ENCODE measurements around the gene SKI. TPM values are rescaled to one million over a fixed set of nuclear protein-coding genes. Genes with fewer than 3 reads are reported as not detected.

Gene SKI
- total and polyA plus RNA-seq, 2 donors (not counting 1 experiment from before 2014, with no cell fraction given) = 11.6 to 21.8 TPM

DNA sequence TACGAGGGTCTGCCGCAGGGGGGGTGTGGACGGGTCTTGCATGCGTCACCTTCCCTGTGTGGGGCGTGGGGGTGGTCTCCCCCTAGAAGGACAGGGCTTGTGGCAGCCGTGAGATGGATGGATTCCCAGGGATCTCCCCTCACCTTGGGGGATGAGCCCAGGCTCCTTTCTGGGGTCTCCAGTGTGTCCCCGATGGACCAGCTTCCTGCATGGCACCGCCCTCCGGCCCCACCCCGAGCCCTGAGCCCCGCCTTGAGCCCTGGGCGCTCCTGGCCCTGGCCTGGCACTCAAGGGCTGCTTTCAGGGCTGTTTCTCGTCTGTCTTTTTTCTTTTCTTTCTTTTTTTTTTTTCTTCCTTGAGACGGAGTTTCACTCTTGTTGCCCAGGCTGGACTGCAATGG, 59.5 kb downstream of the SKI start:
- Histone ChIP-seq H3K36me3 (ENCODE audit: control insufficient read depth, insufficient read depth, low read length) (no peaks in the 10 kb centered on the region), H4K20me1 (ENCODE audit: control insufficient read depth, extremely low read depth, insufficient read depth, low read length) (no peaks in the 10 kb centered on the region), H3K27ac (ENCODE audit: insufficient read depth, low read length) (no peak overlapping the region), H2AFZ (ENCODE audit: low read length) (no peak overlapping the region), H3K4me1 (ENCODE audit: control insufficient read depth, extremely low read depth, insufficient read depth, low read length) (peaks cover 29% of the 10 kb centered on the region), H3K4me2 (ENCODE audit: extremely low read depth, insufficient read depth, low read length) (no peak overlapping the region), H3K79me2 (ENCODE audit: control insufficient read depth, insufficient read depth, low read length) (peaks cover 78% of the 10 kb centered on the region), H3K9me3 (ENCODE audit: control insufficient read depth, insufficient read depth, low read depth, low read length) (no peaks in the 10 kb centered on the region), H3K27me3 (ENCODE audit: control insufficient read depth, insufficient read depth, low read length) (no peaks in the 10 kb centered on the region), H3K9ac (ENCODE audit: insufficient read depth, low read length) (no peak overlapping the region), H3K4me3 (replicated peaks in 1 of 4; ENCODE audit: control extremely low read depth in 1 of 4, insufficient read depth in 1 of 4, low read depth in 3 of 4, low read length in 4 of 4) (no peak overlapping the region)
- no peak for DNase-seq (ENCODE audit: low read depth in 2 of 2)
- TF ChIP-seq CTCF (conservative IDR thresholded peaks at IDR 0.05 in 1 of 2, IDR thresholded peaks at IDR 0.05 in 1 of 2; ENCODE audit: low read depth in 1 of 2, low read length in 2 of 2) (no peak), EZH2 (IDR thresholded peaks at IDR 0.05; ENCODE audit: low read length, missing control alignments) (no peak)

DNA sequence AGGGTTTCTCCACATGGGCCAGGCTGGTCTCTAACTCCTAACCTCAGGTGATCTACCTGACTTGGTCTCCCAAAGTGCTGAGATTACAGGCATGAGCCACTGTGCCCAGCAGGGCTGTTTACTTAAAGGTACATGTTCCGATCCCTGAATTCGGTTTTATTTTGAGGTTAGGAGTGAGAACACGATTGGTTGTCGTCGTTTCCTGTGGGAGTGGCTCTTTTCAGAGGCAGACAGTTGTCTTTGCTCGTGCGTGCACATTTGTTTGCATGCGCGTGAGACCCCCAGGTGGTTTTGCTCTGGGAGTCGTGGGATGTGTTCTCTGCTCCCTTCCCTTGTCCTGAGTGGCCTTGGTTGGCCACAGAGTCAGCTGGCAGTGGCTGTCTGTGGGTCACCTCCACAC, 60.2 kb downstream of the SKI start:
- Histone ChIP-seq H3K27ac (ENCODE audit: insufficient read depth, low read length) (no peak overlapping the region), H3K4me1 (ENCODE audit: control insufficient read depth, extremely low read depth, insufficient read depth, low read length) (peaks cover 34% of the 10 kb centered on the region), H3K36me3 (ENCODE audit: control insufficient read depth, insufficient read depth, low read length) (no peaks in the 10 kb centered on the region), H3K27me3 (ENCODE audit: control insufficient read depth, insufficient read depth, low read length) (no peaks in the 10 kb centered on the region), H3K79me2 (ENCODE audit: control insufficient read depth, insufficient read depth, low read length) (peaks cover 78% of the 10 kb centered on the region), H2AFZ (ENCODE audit: low read length) (no peak overlapping the region), H4K20me1 (ENCODE audit: control insufficient read depth, extremely low read depth, insufficient read depth, low read length) (no peaks in the 10 kb centered on the region), H3K4me2 (ENCODE audit: extremely low read depth, insufficient read depth, low read length) (no peak overlapping the region), H3K9me3 (ENCODE audit: control insufficient read depth, insufficient read depth, low read depth, low read length) (no peaks in the 10 kb centered on the region), H3K4me3 (replicated peaks in 1 of 4; ENCODE audit: control extremely low read depth in 1 of 4, insufficient read depth in 1 of 4, low read depth in 3 of 4, low read length in 4 of 4) (no peak overlapping the region), H3K9ac (ENCODE audit: insufficient read depth, low read length) (no peak overlapping the region)
- no peak for DNase-seq (ENCODE audit: low read depth in 2 of 2)
- TF ChIP-seq EZH2 (IDR thresholded peaks at IDR 0.05; ENCODE audit: low read length, missing control alignments) (no peak), CTCF (conservative IDR thresholded peaks at IDR 0.05 in 1 of 2, IDR thresholded peaks at IDR 0.05 in 1 of 2; ENCODE audit: low read depth in 1 of 2, low read length in 2 of 2) (no peak)

DNA sequence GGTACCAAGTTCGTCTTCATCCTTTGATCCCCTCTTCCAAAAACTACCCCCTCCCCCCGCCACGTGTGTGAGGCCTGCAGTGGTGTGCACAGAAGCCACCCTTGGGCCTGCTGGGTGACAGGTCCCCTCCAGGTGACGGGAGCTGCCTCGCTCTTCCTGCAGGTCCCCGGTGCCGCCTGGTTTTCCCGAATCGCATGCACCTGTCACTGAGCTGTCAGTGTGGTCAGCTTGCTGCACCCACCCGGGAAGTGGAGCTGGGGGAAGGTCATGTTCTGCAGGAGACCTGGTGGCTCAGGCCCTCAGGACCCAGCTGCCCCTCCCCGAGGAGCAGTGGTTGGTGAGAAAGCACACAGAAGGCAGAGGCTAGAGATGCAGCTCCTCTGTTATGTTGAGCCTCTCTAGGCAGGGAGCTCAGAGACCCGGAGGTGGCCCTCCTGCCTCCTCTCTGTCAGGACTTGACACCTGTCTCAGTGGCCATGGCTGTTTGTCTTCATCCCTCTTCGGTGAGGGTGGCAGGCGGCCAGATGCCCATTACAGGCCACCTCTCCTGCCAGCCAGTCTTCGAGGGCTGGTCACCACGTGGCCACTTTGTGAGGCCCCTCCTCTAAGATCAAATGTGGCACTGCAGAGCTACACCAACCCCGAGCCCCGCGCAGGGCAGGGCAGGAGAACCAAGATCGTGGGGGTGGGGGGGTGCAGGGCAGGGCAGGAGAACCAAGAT, 60.9 kb downstream of the SKI start:
- TF ChIP-seq CTCF (conservative IDR thresholded peaks at IDR 0.05 in 1 of 2, IDR thresholded peaks at IDR 0.05 in 1 of 2; ENCODE audit: low read depth in 1 of 2, low read length in 2 of 2) (no peak), EZH2 (IDR thresholded peaks at IDR 0.05; ENCODE audit: low read length, missing control alignments) (no peak)
- DNase-seq (ENCODE audit: low read depth in 2 of 2) = no peak
- Histone ChIP-seq H3K79me2 (ENCODE audit: control insufficient read depth, insufficient read depth, low read length) (peaks cover 78% of the 10 kb centered on the region), H3K9me3 (ENCODE audit: control insufficient read depth, insufficient read depth, low read depth, low read length) (no peaks in the 10 kb centered on the region), H4K20me1 (ENCODE audit: control insufficient read depth, extremely low read depth, insufficient read depth, low read length) (no peaks in the 10 kb centered on the region), H2AFZ (ENCODE audit: low read length) (no peak overlapping the region), H3K36me3 (ENCODE audit: control insufficient read depth, insufficient read depth, low read length) (no peaks in the 10 kb centered on the region), H3K9ac (ENCODE audit: insufficient read depth, low read length) (no peak overlapping the region), H3K4me3 (replicated peaks in 1 of 4; ENCODE audit: control extremely low read depth in 1 of 4, insufficient read depth in 1 of 4, low read depth in 3 of 4, low read length in 4 of 4) (no peak overlapping the region), H3K27me3 (ENCODE audit: control insufficient read depth, insufficient read depth, low read length) (no peaks in the 10 kb centered on the region), H3K4me1 (ENCODE audit: control insufficient read depth, extremely low read depth, insufficient read depth, low read length) (peaks cover 36% of the 10 kb centered on the region), H3K4me2 (ENCODE audit: extremely low read depth, insufficient read depth, low read length) (peak overlapping the region; percentile 13), H3K27ac (ENCODE audit: insufficient read depth, low read length) (peak overlapping the region; percentile 56)
